GM18858 (cell line): Measurements from ENCODE around the gene CLCNKB.
"Not testable (repeated sequence)": the region's sequence is repeated elsewhere in the genome, so short reads cannot be mapped to it uniquely, and the experiment has no call there.

ENCODE experiments used
- ATAC-seq: cut with Tn5 transposase; IDR thresholded peaks from one replicate; pipeline ENCODE4 v1.9.1; 2021; ENCODE audit not compliant: unreplicated experiment

CLCNKB gene

GRCh38 chr1:16029288-16029687 lies 14.3 kb upstream of the CLCNKB start:
- no peak for ATAC-seq

DNA sequence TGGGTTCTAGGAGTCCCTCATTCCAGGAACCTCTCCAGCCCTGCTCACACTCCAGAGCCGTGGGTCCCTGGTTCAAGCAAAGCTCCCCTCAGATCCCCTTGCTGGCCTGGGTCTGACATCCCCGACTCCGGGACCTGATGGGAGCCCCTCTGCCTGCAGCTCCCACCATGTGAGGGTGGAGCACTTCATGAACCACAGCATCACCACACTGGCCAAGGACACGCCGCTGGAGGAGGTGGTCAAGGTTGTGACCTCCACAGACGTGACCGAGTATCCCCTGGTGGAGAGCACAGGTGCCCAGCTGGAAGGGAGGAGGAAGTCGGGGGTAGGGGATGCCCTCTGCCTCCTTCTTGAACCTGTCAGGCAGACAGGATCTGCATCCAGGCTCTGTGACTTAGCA lies 12.0 kb upstream of the CLCNKB start:
- no peak for ATAC-seq

DNA sequence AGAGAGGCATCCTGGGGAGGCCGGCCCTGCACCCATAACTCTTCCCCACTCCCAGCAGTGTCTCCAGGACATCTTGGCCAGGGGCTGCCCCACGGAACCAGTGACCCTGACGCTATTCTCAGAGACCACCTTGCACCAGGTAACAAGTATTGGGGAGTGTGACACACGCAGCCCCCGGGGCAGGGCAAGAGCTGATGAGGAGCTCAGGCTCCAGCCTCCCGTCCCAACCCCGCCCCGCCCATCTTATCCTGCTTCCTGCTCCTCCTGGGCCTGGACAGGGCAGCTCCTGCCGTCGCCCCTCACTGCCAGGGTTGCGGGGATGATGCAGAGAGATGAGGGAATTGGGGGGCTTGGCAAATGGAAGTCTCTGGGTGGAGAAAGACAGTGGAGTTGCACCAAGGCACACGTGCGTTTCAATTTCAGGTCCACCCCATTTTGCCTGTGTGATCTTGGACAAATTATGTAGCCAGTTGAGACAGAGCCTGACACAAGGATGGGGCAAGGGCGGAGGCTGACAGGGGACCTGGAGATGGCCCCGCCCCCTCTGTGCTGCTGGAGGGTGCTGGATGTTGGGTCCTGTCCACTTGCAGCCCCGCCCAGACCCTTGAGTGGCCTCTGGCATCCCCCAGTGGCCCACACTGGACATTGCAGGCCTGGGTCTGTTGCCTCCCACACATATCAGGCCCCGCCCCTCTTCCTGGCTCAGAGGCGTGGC lies 11.0 kb upstream of the CLCNKB start:
- ATAC-seq = no peak

- not testable (repeated sequence) for ATAC-seq
These were observed 10.4 kb upstream of the CLCNKB start for GRCh38 chr1:16033103-16033632.

- ATAC-seq = not testable (repeated sequence)
These were observed 7.1 kb upstream of the CLCNKB start for GRCh38 chr1:16036461-16036860.

- no peak for ATAC-seq
These were observed 5.0 kb upstream of the CLCNKB start for GRCh38 chr1:16038620-16038912.

GRCh38 chr1:16039871-16040270 lies 3.7 kb upstream of the CLCNKB start:
- not testable (repeated sequence) for ATAC-seq

DNA sequence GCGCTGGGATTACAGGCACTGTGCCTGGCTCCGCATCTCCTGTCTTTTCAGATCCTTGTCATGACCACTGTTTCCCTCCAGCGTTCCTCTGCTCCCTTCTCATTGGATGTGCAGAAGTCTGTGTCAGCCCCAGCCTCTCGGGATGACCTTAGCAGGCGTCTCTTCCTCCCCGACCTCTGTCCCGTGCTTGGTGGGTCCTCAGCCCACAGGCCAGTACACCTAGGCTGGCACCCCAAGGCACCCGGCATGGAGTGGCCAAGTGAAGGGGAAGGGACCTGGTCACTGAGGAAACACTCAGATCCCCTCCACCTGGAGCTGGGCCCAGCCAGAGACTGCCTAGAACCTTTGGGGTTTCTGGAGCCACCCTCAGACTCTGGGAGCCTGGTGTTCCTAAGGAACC lies 2.4 kb upstream of the CLCNKB start:
- no peak for ATAC-seq

DNA sequence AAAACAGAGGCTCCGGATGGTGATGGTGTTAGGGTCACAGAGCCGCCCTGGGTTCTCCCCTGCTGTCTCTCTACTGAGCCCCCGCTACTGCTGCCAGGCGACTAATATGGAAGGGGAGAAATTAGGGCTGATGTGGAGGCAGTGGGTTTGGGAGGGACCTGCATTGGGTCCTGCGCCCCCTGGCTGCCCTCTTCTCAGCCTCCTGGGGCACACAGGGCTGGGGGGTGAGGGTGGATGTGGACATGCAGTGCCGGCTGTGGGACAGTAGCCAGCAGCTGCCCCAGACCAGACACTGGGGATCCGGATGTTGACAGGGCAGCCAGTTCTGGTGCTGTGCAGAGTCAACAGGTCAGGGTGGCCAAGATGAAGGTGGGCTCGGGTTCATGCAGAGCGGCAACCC lies 1.5 kb upstream of the CLCNKB start:
- no peak for ATAC-seq

GRCh38 chr1:16042654-16043053 lies 928 bp upstream of the CLCNKB start:
- ATAC-seq = not testable (repeated sequence)

DNA sequence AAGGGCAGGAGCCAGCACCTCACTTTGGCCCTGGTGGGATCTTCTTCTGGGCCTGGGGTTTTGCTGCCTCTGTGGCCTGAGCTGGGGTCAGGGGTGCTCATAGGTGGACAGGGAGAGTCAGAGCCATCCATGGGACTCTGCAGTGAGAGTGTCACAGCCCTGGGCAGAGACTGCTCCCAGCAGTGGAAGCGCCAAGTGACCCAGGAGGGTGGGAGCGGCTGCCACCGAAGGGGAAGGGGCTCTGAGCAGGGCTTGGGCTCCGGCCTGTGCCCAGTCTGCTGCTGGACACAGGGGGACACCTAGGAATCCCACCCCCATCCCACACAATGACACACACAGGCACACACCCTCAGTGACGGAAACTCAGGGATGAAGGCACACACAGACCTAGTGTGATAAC lies 368 bp downstream of the CLCNKB start:
- no peak for ATAC-seq

DNA sequence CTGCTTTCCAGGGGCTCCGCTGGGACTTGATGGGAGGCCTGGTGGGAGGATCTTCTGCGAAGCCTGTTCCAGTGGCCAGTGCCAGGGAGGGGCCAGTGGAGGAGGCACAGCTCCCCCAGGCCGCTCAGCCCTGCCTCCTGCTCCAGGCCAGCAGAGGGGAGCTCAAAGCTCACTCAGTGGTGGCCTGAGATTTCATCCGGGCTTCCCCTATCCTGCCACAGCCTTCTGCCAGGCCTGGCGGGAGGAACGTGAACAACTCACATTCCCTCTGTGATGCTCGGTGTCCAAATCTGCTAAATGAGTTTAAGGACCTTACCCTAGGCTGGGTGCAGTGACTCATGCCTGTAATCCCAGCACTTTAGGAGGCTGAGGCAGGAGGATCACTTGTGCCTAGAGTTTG lies 3.3 kb downstream of the CLCNKB start:
- no peak for ATAC-seq

GRCh38 chr1:16047791-16048475 lies 4.4 kb downstream of the CLCNKB start:
- ATAC-seq = no peak

- ATAC-seq = no peak
These were observed 5.1 kb downstream of the CLCNKB start for GRCh38 chr1:16048573-16049189.

DNA sequence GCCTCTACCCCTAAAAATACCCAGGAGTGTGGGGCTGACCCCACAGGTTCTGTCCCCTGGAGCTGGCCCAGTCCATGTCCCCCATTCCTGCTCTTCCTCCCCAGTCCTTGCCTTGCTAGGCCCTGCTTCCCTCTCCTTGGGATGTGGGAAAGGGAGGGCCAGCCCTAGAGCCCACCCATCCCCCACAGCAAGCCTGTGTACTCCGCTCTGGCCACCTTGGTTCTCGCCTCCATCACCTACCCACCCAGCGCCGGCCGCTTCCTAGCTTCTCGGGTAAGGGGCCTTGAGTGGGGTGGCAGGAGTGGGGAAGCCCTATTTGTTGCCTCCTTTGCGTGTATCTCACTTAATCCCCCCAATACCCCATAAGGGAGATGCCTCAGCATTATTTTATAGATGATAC lies 6.7 kb downstream of the CLCNKB start:
- ATAC-seq = no peak

DNA sequence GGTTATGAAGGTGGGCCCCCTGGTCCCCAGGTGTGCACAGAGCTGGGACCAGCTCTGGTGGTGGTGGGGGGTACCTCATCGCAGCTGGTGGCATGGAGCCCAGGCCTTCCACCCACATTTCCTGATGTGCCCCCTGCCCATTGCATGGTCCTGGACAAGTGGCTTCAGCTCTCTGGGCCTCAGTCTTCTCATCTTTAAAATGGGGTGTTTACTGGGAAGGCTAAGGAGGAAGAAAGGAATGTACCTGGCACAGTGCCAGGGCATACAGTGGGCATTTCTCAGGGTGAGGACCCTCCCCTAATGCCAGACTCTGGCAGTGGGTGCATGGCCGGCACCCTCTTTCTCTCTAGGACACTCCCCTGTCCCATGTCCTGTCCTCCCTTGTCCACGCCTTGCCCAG lies 7.5 kb downstream of the CLCNKB start:
- no peak for ATAC-seq

DNA sequence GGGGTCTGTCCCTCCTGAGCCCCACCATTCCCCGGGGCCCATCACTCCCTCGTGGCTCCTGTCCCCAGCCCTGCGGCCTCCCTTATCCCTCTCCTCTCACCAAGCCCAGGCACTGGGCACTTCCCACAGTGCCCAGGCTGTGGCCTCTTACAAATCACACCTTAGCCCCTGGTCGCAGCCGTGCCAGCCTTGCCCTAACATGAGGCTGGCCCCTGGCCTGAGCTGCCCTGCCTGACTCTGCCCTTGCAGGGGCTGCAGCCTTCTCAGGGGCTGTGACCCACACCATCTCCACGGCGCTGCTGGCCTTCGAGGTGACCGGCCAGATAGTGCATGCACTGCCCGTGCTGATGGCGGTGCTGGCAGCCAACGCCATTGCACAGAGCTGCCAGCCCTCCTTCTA lies 8.4 kb downstream of the CLCNKB start:
- not testable (repeated sequence) for ATAC-seq

GRCh38 chr1:16053781-16054502 lies 10.4 kb downstream of the CLCNKB start:
- no peak for ATAC-seq

DNA sequence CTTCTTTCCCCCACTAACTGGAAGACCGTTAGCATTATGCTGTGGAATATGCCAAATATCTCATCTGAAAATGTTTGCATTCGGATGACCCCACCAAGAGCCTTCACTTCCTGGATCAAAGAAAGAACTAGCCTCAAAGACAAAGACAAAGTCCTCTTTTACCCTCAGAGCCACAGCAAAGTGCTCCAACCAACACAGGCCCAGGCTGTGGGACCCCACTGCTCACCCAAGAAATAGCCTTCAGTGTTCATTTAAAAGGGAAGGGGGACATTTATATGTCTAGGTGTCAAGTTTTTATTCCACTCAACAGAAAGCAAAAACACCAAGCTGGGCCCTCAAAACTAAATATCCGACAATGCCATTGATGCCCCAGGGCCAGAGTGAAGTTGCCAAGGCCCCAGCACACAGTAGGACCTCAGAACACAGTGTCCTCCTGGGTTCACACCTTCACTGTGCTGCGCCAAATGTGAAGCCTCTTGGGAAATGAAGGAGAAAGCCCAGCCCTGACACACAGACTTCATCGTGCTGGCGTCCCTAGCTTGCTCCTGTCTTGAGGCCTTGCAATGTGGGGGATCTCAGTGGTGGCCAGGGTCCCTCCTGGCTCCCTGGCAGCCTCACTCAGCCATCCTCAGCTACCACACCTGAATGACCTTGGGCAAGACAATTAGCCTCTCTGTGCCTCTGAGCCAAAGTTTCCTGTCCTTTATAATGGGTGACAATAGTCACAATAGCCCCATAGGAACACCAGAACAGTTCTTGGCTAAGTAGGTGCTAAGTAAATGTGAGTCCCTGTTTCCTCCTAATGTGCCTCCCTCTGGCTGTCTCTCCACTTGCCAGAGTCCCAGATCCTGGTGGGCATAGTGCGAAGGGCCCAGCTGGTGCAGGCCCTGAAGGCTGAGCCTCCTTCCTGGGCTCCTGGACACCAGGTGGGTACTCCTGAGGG lies 11.3 kb downstream of the CLCNKB start:
- no peak for ATAC-seq
